ENCODE data around the gene SIK1.
"Not testable (repeated sequence)": the region's sequence is repeated elsewhere in the genome, so short reads cannot be mapped to it uniquely, and the experiment has no call there.

The SIK1 gene

DNA sequence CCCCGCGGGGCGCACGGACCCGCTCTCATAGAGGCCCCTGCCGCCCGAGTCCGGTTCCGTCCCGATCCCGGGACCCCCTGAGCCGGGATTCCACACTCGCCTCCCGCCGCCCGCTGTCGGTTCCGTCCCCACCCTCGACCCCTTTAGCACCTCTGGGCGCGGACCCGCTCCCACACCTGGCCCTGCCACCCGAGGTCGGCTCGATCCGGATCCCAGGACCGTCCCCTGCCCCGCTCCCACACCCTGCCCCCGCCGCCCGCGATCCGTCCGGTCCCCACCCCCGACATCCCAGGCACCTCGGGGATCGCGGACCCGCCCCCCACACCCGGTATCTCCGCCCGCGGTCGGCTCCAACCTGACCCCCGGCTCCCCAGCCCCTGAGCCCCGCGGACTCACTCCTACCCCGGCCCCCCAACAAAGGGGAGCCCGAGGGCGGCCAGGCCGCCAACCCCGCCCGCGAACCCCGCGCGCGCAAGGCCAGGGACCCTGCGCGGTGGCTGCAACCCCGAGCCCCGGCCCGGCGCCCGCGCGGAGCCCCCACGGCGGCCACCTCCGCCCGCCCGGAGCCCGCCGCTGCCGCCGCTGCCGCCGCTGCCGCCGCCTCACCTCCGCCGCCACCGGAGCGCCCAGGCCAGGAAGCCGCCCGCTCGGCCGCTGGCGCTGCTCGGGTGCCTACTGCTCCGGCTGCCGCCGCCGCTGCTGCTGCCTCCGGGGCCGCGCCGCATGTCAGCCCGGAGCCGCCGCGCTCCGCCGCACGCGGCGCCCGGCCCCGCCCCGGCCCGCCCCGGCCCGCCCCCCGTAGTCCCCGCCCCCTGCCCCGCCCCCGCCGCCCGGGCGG lies at the start of gene SIK1:
Gene SIK1 (minus strand): TSS at position 728 of the 838 bp plus-strand sequence. CDS start 953 bp downstream, outside the sequence.
- DNase-seq (ENCODE audit: low spot score), result not testable (repeated sequence)

DNA sequence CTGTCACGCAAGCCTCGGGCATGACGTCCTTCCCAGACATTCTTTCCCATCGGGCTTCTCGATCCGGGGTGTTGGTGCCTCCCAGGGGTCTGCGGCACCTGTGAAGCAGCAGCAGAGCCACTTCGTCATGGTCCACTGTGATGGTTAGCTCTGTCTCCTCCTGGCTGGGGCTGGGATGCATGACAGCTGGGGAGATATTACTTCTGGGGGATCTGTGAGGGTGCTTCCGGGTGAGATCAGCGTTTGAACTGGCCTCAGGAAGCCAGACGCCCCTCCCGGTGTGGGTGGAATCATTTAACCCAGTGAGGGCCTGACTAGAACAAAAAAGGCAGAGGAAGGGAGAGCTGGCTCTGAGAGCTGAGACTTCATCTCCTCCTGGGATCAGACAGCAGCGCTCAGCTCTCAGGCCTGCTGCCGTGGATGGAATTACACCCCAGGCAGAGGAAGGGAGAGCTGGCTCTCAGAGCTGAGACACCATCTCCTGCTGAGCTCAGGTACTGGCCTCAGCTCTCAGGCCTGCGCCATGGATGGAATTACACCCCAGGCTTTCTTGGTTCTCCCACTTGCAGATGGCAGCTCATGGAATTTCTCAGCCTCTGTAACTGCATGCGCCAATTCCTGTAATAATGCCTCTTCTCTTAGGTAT lies 44.8 kb upstream of the SIK1 start:
- DNase-seq (ENCODE audit: low spot score), result not testable (repeated sequence)

GRCh38 chr21:43469719-43470458 lies 43.0 kb upstream of the SIK1 start:
- not testable (repeated sequence) for DNase-seq (ENCODE audit: low spot score)

DNA sequence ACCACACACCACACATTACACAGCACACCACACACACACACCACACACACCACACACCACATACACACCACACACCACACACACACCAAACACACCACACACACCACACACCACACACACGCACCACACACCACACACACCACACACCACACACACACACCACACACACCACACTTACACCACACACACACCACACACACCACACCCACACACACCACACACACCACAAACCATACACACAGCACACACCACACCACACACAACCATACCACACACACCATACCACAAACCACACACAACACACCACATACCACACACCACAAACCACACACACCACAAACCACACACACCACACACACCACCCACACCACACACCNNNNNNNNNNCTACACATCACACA lies 40.9 kb upstream of the SIK1 start:
- no peak for DNase-seq (ENCODE audit: low spot score)

- DNase-seq (ENCODE audit: low spot score), result not testable (repeated sequence)
Measured at GRCh38 chr21:43465159-43465558, 38.2 kb upstream of the SIK1 start.

GRCh38 chr21:43463498-43464261 lies 36.7 kb upstream of the SIK1 start:
- not testable (repeated sequence) for DNase-seq (ENCODE audit: low spot score)

DNA sequence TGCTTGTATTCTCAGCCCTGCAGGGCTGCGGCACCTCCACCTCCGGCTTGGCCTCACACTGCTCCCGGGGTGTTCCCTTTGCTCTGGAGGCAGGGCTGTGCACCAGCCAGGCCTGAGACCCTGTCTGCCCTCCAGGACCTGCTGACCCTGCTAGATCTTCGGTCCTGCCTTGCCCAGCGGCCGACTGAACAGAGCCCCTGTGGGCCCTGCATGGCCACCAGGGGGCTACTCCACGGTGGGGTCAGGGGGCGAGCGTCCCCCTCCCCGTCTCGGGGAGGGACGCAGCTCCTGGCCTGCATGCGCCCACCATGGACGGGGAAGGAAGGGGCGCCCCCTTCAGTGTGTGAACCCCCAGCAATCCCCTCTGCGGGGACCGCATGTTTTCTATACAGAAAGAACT lies 36.0 kb upstream of the SIK1 start:
- not testable (repeated sequence) for DNase-seq (ENCODE audit: low spot score)

DNA sequence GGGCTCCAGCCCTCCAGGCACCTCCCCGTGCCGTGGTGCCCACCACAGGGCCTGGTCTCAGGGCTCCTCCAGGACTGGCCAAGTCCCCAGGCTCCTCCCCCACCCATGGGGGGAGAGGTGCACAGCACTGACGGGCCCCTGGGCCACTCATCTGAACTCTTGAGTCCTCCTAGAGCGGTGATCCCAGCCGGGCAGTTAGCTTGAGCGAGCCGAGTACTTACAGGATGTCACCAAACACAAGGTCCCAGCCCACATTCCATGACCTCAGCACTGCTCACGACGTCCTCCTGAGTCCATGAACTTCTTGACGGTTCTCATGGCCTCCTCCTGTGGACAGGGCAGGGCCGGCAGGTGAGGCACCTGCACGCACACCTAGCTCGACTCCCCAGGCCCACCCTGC lies 33.5 kb upstream of the SIK1 start:
- DNase-seq (ENCODE audit: low spot score), result not testable (repeated sequence)

DNA sequence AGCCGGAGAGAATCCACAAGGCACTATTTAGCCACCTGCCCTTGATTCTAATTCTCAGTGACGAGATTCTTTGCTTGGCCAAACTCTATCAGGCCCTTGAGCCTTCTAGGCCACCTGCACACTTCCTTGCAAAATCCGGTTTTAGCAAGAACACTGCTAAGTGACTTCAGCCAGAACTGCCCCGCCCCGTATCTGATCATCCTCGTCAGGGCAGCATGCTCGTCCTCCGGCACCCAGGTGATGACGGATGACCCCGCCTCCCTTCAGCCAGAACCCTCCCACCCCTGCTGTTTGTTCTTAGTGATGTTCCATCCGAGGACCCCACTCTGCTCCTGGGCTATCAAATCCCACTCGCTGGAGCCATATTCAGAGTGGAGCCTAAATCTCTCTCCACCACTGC lies 32.1 kb upstream of the SIK1 start:
- DNase-seq (ENCODE audit: low spot score), result not testable (repeated sequence)

GRCh38 chr21:43456616-43457314 lies 29.8 kb upstream of the SIK1 start:
- DNase-seq (ENCODE audit: low spot score), result not testable (repeated sequence)

DNA sequence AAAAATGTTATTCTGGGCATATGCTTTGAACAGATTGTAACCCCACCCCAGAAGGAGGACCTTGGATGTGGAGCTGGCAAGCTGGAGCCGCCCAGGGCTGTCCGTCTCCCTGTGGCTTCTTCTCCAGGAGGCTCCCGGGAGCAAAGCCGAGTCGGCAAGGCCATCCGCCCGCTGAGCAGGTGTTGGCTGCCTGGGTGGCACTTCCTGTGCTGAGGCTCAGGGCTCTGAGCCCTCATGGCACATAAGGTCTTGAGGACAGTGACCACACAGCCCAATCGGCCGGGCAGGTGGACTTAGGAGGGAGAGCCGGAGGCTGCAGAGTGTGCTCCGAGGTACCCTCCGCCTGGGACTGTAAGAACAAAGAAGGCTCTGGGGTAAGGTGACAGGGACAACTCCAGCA lies 28.8 kb upstream of the SIK1 start:
- DNase-seq (ENCODE audit: low spot score), result not testable (repeated sequence)

GRCh38 chr21:43454176-43454575 lies 27.2 kb upstream of the SIK1 start:
- not testable (repeated sequence) for DNase-seq (ENCODE audit: low spot score)

DNA sequence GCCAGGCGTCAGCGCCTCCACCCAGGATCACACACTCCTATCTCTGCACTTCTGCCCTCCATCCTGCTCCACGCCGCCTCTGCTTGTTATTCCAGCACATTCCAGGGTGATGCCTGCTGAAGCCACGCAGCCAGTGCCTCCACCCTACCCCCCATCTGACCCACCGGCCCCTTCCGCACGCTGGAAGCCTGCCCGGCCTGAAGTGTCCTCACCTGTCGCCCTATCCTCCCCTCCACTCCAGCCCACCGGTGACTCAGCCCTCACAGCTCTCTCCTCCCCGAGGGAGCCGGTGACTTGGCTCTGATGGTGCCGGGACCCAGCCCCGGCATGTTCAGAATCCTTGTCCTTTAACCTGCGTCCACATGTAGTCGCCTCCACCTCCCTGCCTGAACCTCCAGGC lies 24.9 kb upstream of the SIK1 start:
- DNase-seq (ENCODE audit: low spot score), result not testable (repeated sequence)

DNA sequence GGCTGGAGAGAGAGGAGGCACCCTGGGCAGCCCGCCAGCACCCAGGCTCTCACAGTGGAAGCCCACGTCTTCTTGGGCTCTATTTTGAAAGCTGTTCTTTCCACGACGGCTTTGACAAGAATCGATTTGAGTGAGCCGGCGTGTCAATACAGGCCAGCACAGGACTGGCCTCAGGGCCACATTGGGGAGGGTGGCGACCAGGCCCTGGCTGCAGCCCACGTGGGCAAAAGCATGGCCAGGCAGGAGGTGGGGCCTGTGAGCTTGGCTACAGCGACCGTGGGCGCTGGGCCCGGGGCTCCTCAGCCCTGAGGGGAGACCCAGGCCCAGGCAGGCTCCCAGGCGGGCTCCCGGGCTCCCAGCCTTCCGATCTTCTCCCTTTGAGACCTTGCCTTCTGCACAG lies 23.4 kb upstream of the SIK1 start:
- DNase-seq (ENCODE audit: low spot score), result not testable (repeated sequence)

- DNase-seq (ENCODE audit: low spot score), result not testable (repeated sequence)
Measured at GRCh38 chr21:43447353-43447977, 20.5 kb upstream of the SIK1 start.

GRCh38 chr21:43446277-43446932 lies 19.5 kb upstream of the SIK1 start:
- not testable (repeated sequence) for DNase-seq (ENCODE audit: low spot score)

GRCh38 chr21:43444524-43444923 lies 17.6 kb upstream of the SIK1 start:
- DNase-seq (ENCODE audit: low spot score), result not testable (repeated sequence)

DNA sequence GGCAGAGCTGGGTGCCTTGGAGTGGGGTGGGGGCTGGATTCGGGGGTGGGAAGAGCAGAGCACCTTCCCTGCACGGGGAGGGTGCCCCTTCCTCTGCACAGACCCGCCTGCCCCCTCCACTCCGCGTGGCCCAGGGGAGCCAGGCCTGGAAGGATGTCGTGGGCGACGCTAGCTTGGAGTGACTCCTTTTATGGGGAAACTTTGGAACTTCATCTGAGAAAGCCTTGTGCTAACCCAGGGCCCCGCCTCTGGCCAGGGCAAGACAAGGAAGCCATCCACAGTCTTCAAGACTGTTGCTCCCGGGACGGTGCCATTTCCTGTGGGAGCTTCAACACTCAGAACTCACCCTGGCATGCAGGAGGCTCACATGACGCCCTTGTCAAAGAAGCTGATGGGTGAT lies 15.6 kb upstream of the SIK1 start:
- not testable (repeated sequence) for DNase-seq (ENCODE audit: low spot score)

- DNase-seq (ENCODE audit: low spot score), result not testable (repeated sequence)
Measured at GRCh38 chr21:43440835-43441727, 14.2 kb upstream of the SIK1 start.

Data from HuH-7 (cell line).